ENCODE measurements around the gene SFMBT2. TPM values are rescaled to one million over a fixed set of nuclear protein-coding genes. Genes with fewer than 3 reads are reported as not detected.
"Not testable (repeated sequence)": the region's sequence is repeated elsewhere in the genome, so short reads cannot be mapped to it uniquely, and the experiment has no call there.

Gene SFMBT2
- total RNA-seq, 2 experiments from 2014 or later, result 63.1 to 63.2 TPM

GRCh38 chr10:7397049-7398035 lies 13.5 kb downstream of the SFMBT2 start:
- no peak overlapping the region for H3K4me3 Mint-ChIP-seq
- ATAC-seq (peak; percentile 58), DNase-seq (no peak)
- ChIA-PET CTCF (no interaction called here), POLR2A (interaction anchor here (1.3 kb wide), 1 partner anchor 12 kb away, joined by 4 read pairs; no protein-coding TSS in a partner anchor)
- peaks cover 62% of the 10 kb centered on the region for H3K36me3 Mint-ChIP-seq (ENCODE audit: low read depth)
- peaks cover 55% of the 10 kb centered on the region for H3K4me1 Mint-ChIP-seq (ENCODE audit: low read depth)
- H3K27me3 Mint-ChIP-seq (ENCODE audit: low read depth), result no peaks in the 10 kb centered on the region
- H3K27ac Mint-ChIP-seq, result no peak overlapping the region
- H3K9me3 Mint-ChIP-seq (ENCODE audit: insufficient read depth), result no peaks in the 10 kb centered on the region

GRCh38 chr10:7392301-7392700 lies 18.5 kb downstream of the SFMBT2 start:
- DNase-seq; POLR2A ChIA-PET; H3K27me3 Mint-ChIP-seq (ENCODE audit: low read depth); ATAC-seq; H3K9me3 Mint-ChIP-seq (ENCODE audit: insufficient read depth); H3K4me3 Mint-ChIP-seq; H3K27ac Mint-ChIP-seq; CTCF ChIA-PET: not testable (repeated sequence)
- peaks cover 54% of the 10 kb centered on the region for H3K4me1 Mint-ChIP-seq (ENCODE audit: low read depth)
- H3K36me3 Mint-ChIP-seq (ENCODE audit: low read depth), result peaks cover 43% of the 10 kb centered on the region

- Mint-ChIP-seq H3K4me1 (ENCODE audit: low read depth) (peaks cover 53% of the 10 kb centered on the region), H3K27ac (no peak overlapping the region)
- POLR2A ChIA-PET, result no interaction called here
Observed at GRCh38 chr10:7391748-7392147, 19.1 kb downstream of the SFMBT2 start.

GRCh38 chr10:7390689-7391110 lies 20.1 kb downstream of the SFMBT2 start:
- H3K27ac Mint-ChIP-seq; H3K9me3 Mint-ChIP-seq (ENCODE audit: insufficient read depth); ATAC-seq; DNase-seq; H3K27me3 Mint-ChIP-seq (ENCODE audit: low read depth); H3K4me3 Mint-ChIP-seq: not testable (repeated sequence)
- ChIA-PET CTCF (interaction anchor here (2.1 kb wide), 1 partner anchor 18 kb away, joined by 13 read pairs; no protein-coding TSS in a partner anchor), POLR2A (interaction anchor here (0.7 kb wide), 1 partner anchor 1134 kb away, joined by 3 read pairs; no protein-coding TSS in a partner anchor)
- peaks cover 40% of the 10 kb centered on the region for H3K36me3 Mint-ChIP-seq (ENCODE audit: low read depth)
- peaks cover 55% of the 10 kb centered on the region for H3K4me1 Mint-ChIP-seq (ENCODE audit: low read depth)

More at GRCh38 chr10:7391748-7392147, 19.1 kb downstream of the SFMBT2 start:
- no peaks in the 10 kb centered on the region for H3K9me3 Mint-ChIP-seq (ENCODE audit: insufficient read depth)
- ATAC-seq (no peak), DNase-seq (no peak)
- no peaks in the 10 kb centered on the region for H3K27me3 Mint-ChIP-seq (ENCODE audit: low read depth)
- peaks cover 43% of the 10 kb centered on the region for H3K36me3 Mint-ChIP-seq (ENCODE audit: low read depth)
- CTCF ChIA-PET, result no interaction called here
- no peak overlapping the region for H3K4me3 Mint-ChIP-seq

- Mint-ChIP-seq H3K36me3 (ENCODE audit: low read depth) (peaks cover 39% of the 10 kb centered on the region), H3K4me1 (ENCODE audit: low read depth) (peaks cover 63% of the 10 kb centered on the region), H3K4me3 (peak overlapping the region; percentile 16), H3K9me3 (ENCODE audit: insufficient read depth) (no peaks in the 10 kb centered on the region), H3K27me3 (ENCODE audit: low read depth) (no peaks in the 10 kb centered on the region), H3K27ac (peak overlapping the region; percentile 69)
- ATAC-seq (no peak), DNase-seq (no peak)
- ChIA-PET CTCF (interaction anchor here (1.3 to 2.1 kb wide), 2 partner anchors 19 to 22 kb away, joined by 5 to 13 read pairs; partner anchors contain the start of gene SFMBT2), POLR2A (interaction anchor here (0.7 kb wide), 1 partner anchor 1133 kb away, joined by 3 read pairs; no protein-coding TSS in a partner anchor)
Observed at GRCh38 chr10:7389844-7390243, 21.0 kb downstream of the SFMBT2 start.

GRCh38 chr10:7389346-7389745 lies 21.5 kb downstream of the SFMBT2 start:
- DNase-seq, result no peak
- H3K4me3 Mint-ChIP-seq, result peak overlapping the region; percentile 16
- ChIA-PET CTCF (interaction anchor here (1.3 to 2.1 kb wide), 2 partner anchors 19 to 22 kb away, joined by 5 to 13 read pairs; partner anchors contain the start of gene SFMBT2), POLR2A (no interaction called here)
- H3K36me3 Mint-ChIP-seq (ENCODE audit: low read depth), result peaks cover 39% of the 10 kb centered on the region
- H3K9me3 Mint-ChIP-seq (ENCODE audit: insufficient read depth), result no peaks in the 10 kb centered on the region
- peak overlapping the region; percentile 69 for H3K27ac Mint-ChIP-seq
- H3K4me1 Mint-ChIP-seq (ENCODE audit: low read depth), result peaks cover 63% of the 10 kb centered on the region
- ATAC-seq, result peak; percentile 28
- H3K27me3 Mint-ChIP-seq (ENCODE audit: low read depth), result no peaks in the 10 kb centered on the region

- peaks cover 37% of the 10 kb centered on the region for H3K36me3 Mint-ChIP-seq (ENCODE audit: low read depth)
- CTCF ChIA-PET, result interaction anchor here (2.1 kb wide), 1 partner anchor 20 kb away, joined by 13 read pairs; no protein-coding TSS in a partner anchor
Observed at GRCh38 chr10:7388602-7389001, 22.2 kb downstream of the SFMBT2 start.

GRCh38 chr10:7388149-7388548 lies 22.7 kb downstream of the SFMBT2 start:
- H3K4me3 Mint-ChIP-seq; DNase-seq; ATAC-seq; CTCF ChIA-PET; H3K9me3 Mint-ChIP-seq (ENCODE audit: insufficient read depth); H3K27me3 Mint-ChIP-seq (ENCODE audit: low read depth); POLR2A ChIA-PET: not testable (repeated sequence)
- Mint-ChIP-seq H3K36me3 (ENCODE audit: low read depth) (peaks cover 41% of the 10 kb centered on the region), H3K4me1 (ENCODE audit: low read depth) (peaks cover 68% of the 10 kb centered on the region), H3K27ac (peak overlapping the region; percentile 35)

More at GRCh38 chr10:7388602-7389001, 22.2 kb downstream of the SFMBT2 start:
- peak overlapping the region; percentile 57 for H3K4me3 Mint-ChIP-seq
- H3K9me3 Mint-ChIP-seq (ENCODE audit: insufficient read depth), result no peaks in the 10 kb centered on the region
- ATAC-seq, result peak; percentile 91
- DNase-seq, result peak; percentile 67
- H3K27ac Mint-ChIP-seq, result peak overlapping the region; percentile 93
- no peaks in the 10 kb centered on the region for H3K27me3 Mint-ChIP-seq (ENCODE audit: low read depth)
- H3K4me1 Mint-ChIP-seq (ENCODE audit: low read depth), result peaks cover 63% of the 10 kb centered on the region
- POLR2A ChIA-PET, result no interaction called here

GRCh38 chr10:7385114-7385513 lies 25.7 kb downstream of the SFMBT2 start:
- Mint-ChIP-seq H3K4me3 (no peak overlapping the region), H3K36me3 (ENCODE audit: low read depth) (peaks cover 54% of the 10 kb centered on the region), H3K4me1 (ENCODE audit: low read depth) (peaks cover 72% of the 10 kb centered on the region), H3K9me3 (ENCODE audit: insufficient read depth) (no peaks in the 10 kb centered on the region), H3K27ac (no peak overlapping the region), H3K27me3 (ENCODE audit: low read depth) (no peaks in the 10 kb centered on the region)
- POLR2A ChIA-PET, result no interaction called here
- CTCF ChIA-PET, result interaction anchor here (0.9 to 2.3 kb wide), 2 partner anchors 23 to 26 kb away, joined by 4 to 6 read pairs; partner anchors contain the start of gene SFMBT2
- DNase-seq (no peak), ATAC-seq (no peak)

GRCh38 chr10:7383442-7383841 lies 27.4 kb downstream of the SFMBT2 start:
- Mint-ChIP-seq H3K9me3 (ENCODE audit: insufficient read depth) (no peaks in the 10 kb centered on the region), H3K36me3 (ENCODE audit: low read depth) (peaks cover 69% of the 10 kb centered on the region), H3K4me1 (ENCODE audit: low read depth) (peaks cover 70% of the 10 kb centered on the region), H3K27ac (peak overlapping the region; percentile 80), H3K4me3 (peak overlapping the region; percentile 40), H3K27me3 (ENCODE audit: low read depth) (no peaks in the 10 kb centered on the region)
- DNase-seq (peak; percentile 31), ATAC-seq (peak; percentile 70)
- ChIA-PET CTCF (interaction anchor here (1.0 to 2.3 kb wide), 5 partner anchors 25 to 465 kb away, joined by 3 to 8 read pairs (median 6); partner anchors contain the start of gene SFMBT2), POLR2A (interaction anchor here (0.6 to 0.9 kb wide), 2 partner anchors 16 to 333 kb away, joined by 3 read pairs; no protein-coding TSS in a partner anchor)

- peaks cover 73% of the 10 kb centered on the region for H3K36me3 Mint-ChIP-seq (ENCODE audit: low read depth)
- ChIA-PET CTCF (no interaction called here), POLR2A (no interaction called here)
- H3K9me3 Mint-ChIP-seq (ENCODE audit: insufficient read depth), result no peaks in the 10 kb centered on the region
- H3K27me3 Mint-ChIP-seq (ENCODE audit: low read depth), result no peaks in the 10 kb centered on the region
- no peak overlapping the region for H3K27ac Mint-ChIP-seq
- no peak overlapping the region for H3K4me3 Mint-ChIP-seq
- ATAC-seq (no peak), DNase-seq (no peak)
- H3K4me1 Mint-ChIP-seq (ENCODE audit: low read depth), result peaks cover 55% of the 10 kb centered on the region
Observed at GRCh38 chr10:7380704-7381241, 30.1 kb downstream of the SFMBT2 start.

Measured in activated CD8-positive, alpha-beta T cell treated with anti-CD3 and anti-CD28 coated beads, Interleukin-2, amount 10 ng/mL, durations not matched to agents 7 days and 5 days (primary cell).